ENCODE results near the gene ASH1L.

DNA sequence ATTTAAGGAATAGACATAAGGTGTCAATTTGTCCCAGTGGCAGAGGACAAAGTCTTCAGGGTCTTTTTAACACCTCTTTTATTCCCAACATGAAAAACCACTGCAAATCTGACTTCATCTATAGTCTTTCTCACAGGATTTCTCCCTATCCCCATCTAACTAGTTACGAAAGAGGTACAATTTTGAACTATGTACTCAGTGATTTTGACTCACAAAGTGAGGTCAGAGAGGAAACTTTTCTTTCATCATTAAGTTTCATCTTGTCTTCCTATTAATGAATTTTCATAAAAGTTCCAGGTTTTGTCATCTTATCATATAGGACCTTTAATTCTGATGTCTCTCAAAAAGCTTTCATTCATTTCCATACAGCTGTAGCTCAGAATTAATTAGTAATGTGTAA lies 63.3 kb downstream of the ASH1L start:
- TF ChIP-seq TCF7L2 (IDR thresholded peaks at IDR 0.05; ENCODE audit: borderline replicate concordance, extremely low read depth, insufficient read depth, insufficient read length) (no peak), EZH2 (IDR thresholded peaks at IDR 0.05) (no peak), EZH2phosphoT487 (IDR thresholded peaks at IDR 0.05; ENCODE audit: borderline replicate concordance) (no peak), SRF (IDR thresholded peaks at IDR 0.05; ENCODE audit: low read depth) (no peak), POLR2AphosphoS5 (IDR thresholded peaks at IDR 0.05; ENCODE audit: low read depth, low read length) (no peak), YY1 (IDR thresholded peaks at IDR 0.05; ENCODE audit: extremely low read depth, insufficient replicate concordance, low read depth, low read length) (no peak), SP1 (IDR thresholded peaks at IDR 0.05; ENCODE audit: low read depth) (no peak), RAD21 (IDR thresholded peaks at IDR 0.05; ENCODE audit: low read depth) (no peak), POLR2A (IDR thresholded peaks at IDR 0.05; ENCODE audit: borderline replicate concordance, extremely low read depth, insufficient read depth, insufficient read length) (no peak), ZNF274 (IDR thresholded peaks at IDR 0.05; ENCODE audit: low read depth, low read length) (no peak), CEBPB (IDR thresholded peaks at IDR 0.05; ENCODE audit: low read depth) (no peak), FOSL1 (IDR thresholded peaks at IDR 0.05; ENCODE audit: low read depth) (no peak)
- TF ChIP-seq, protein P1, sequence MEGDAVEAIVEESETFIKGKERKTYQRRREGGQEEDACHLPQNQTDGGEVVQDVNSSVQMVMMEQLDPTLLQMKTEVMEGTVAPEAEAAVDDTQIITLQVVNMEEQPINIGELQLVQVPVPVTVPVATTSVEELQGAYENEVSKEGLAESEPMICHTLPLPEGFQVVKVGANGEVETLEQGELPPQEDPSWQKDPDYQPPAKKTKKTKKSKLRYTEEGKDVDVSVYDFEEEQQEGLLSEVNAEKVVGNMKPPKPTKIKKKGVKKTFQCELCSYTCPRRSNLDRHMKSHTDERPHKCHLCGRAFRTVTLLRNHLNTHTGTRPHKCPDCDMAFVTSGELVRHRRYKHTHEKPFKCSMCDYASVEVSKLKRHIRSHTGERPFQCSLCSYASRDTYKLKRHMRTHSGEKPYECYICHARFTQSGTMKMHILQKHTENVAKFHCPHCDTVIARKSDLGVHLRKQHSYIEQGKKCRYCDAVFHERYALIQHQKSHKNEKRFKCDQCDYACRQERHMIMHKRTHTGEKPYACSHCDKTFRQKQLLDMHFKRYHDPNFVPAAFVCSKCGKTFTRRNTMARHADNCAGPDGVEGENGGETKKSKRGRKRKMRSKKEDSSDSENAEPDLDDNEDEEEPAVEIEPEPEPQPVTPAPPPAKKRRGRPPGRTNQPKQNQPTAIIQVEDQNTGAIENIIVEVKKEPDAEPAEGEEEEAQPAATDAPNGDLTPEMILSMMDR (IDR thresholded peaks at IDR 0.05 in 2 of 3, conservative IDR thresholded peaks at IDR 0.05 in 1 of 3; ENCODE audit: borderline replicate concordance in 1 of 3, insufficient read depth in 1 of 3, low read depth in 2 of 3, low read length in 2 of 3): no peak
- TF ChIP-seq, protein P2, sequence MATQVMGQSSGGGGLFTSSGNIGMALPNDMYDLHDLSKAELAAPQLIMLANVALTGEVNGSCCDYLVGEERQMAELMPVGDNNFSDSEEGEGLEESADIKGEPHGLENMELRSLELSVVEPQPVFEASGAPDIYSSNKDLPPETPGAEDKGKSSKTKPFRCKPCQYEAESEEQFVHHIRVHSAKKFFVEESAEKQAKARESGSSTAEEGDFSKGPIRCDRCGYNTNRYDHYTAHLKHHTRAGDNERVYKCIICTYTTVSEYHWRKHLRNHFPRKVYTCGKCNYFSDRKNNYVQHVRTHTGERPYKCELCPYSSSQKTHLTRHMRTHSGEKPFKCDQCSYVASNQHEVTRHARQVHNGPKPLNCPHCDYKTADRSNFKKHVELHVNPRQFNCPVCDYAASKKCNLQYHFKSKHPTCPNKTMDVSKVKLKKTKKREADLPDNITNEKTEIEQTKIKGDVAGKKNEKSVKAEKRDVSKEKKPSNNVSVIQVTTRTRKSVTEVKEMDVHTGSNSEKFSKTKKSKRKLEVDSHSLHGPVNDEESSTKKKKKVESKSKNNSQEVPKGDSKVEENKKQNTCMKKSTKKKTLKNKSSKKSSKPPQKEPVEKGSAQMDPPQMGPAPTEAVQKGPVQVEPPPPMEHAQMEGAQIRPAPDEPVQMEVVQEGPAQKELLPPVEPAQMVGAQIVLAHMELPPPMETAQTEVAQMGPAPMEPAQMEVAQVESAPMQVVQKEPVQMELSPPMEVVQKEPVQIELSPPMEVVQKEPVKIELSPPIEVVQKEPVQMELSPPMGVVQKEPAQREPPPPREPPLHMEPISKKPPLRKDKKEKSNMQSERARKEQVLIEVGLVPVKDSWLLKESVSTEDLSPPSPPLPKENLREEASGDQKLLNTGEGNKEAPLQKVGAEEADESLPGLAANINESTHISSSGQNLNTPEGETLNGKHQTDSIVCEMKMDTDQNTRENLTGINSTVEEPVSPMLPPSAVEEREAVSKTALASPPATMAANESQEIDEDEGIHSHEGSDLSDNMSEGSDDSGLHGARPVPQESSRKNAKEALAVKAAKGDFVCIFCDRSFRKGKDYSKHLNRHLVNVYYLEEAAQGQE (IDR thresholded peaks at IDR 0.05; ENCODE audit: low read depth): no peak

Measured in HCT116 (cell line).